ENCODE data around the gene CD44.

DNA sequence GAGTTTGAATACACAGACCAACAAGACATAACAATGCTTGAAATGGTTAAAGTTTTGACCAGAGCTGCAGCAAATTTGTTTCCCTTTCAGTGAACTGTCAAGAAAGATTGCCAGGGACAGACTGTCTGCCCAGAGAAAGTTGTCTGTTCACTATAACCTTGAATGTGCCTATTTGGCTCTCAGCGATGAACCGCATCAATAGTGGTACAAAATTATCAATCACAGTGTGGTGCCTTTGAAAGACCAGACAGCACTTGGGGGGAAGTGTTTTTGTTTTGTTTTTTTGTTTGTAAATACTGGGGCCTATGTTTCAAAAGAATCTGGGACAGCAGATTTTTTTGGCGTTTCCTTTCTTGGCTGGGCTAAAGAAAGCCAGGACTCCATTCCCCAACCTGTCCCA lies 123.1 kb downstream of the CD44 start:
- TF ChIP-seq, protein P1, sequence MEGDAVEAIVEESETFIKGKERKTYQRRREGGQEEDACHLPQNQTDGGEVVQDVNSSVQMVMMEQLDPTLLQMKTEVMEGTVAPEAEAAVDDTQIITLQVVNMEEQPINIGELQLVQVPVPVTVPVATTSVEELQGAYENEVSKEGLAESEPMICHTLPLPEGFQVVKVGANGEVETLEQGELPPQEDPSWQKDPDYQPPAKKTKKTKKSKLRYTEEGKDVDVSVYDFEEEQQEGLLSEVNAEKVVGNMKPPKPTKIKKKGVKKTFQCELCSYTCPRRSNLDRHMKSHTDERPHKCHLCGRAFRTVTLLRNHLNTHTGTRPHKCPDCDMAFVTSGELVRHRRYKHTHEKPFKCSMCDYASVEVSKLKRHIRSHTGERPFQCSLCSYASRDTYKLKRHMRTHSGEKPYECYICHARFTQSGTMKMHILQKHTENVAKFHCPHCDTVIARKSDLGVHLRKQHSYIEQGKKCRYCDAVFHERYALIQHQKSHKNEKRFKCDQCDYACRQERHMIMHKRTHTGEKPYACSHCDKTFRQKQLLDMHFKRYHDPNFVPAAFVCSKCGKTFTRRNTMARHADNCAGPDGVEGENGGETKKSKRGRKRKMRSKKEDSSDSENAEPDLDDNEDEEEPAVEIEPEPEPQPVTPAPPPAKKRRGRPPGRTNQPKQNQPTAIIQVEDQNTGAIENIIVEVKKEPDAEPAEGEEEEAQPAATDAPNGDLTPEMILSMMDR (IDR thresholded peaks at IDR 0.05) = no peak
- no peak for TF ChIP-seq POLR2A (IDR thresholded peaks at IDR 0.05)

Data from right lobe of liver (tissue), 4 donors.